SU-DHL-6 (cell line): ENCODE data around the gene MOG.

ENCODE experiments used
- EZH2phosphoT487 ChIP-seq: fragments of 200-600 bp; sonication (generic), shearing (Covaris generic); conservative IDR thresholded peaks from 2 replicates; pipeline ENCODE4 v1.6.1; 2018; ENCODE audit warnings: mild to moderate bottlenecking, antibody characterized with exemption, low read length, moderate library complexity, mixed read lengths
- TF ChIP-seq, protein P1 (sequence below): fragments of 200-600 bp; sonication (generic); IDR thresholded peaks from one replicate; pipeline ENCODE4 v1.5.1; 2017; ENCODE audit warnings: antibody characterized with exemption, mild to moderate bottlenecking, low read length, moderate library complexity; ENCODE audit not compliant: insufficient read depth, poor library complexity, severe bottlenecking

DNA sequence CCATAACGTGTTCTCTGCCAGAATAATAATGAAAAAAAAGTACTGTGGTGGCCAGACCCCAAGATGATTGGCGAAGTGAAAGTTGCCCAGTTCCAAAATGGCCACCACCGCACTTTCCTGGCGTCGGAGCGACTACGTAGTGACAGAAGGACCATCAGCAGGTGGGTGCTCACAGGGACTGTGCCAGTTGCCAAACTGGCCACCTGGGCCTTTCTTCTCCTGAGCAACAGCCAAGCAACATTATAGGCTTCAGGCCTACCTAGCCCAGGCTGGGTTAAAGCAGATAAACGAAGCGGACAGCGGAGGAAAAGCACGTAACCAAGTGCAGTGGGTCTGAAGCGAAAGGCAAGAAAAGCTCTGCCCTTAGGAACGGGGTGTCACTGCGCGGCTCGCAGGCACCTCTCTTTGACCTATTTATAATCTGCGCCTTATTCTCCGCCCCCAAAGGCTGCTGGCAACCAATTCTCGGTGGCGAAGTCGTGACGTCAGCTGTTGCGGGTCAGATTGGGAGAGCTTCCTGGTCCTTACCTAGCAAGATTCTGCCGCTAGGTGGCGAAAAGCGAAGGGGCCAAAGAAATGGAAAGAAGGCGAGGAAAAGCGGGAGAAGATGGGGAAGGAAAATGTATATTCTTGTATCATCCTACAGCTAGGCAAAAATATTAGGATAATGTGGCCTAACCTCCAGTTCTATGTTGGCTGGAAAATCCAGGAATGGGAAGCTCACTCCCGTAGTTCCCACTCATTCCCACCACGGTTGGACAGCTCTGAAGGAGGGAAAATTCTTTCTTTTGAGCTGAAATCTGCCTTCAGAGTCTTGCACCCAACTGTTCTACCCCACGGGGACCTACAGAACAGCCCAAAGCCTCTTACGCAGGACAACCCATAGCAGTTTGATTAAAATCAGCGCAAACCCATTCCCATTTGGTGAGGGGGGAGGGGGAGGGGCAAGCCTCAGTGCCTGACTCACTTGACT lies 6.9 kb upstream of the MOG start:
- TF ChIP-seq, protein P1, sequence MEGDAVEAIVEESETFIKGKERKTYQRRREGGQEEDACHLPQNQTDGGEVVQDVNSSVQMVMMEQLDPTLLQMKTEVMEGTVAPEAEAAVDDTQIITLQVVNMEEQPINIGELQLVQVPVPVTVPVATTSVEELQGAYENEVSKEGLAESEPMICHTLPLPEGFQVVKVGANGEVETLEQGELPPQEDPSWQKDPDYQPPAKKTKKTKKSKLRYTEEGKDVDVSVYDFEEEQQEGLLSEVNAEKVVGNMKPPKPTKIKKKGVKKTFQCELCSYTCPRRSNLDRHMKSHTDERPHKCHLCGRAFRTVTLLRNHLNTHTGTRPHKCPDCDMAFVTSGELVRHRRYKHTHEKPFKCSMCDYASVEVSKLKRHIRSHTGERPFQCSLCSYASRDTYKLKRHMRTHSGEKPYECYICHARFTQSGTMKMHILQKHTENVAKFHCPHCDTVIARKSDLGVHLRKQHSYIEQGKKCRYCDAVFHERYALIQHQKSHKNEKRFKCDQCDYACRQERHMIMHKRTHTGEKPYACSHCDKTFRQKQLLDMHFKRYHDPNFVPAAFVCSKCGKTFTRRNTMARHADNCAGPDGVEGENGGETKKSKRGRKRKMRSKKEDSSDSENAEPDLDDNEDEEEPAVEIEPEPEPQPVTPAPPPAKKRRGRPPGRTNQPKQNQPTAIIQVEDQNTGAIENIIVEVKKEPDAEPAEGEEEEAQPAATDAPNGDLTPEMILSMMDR = peak; percentile 100
- TF ChIP-seq EZH2phosphoT487 = no peak
